Measurements from ENCODE around the gene EVA1A. TPM values are rescaled to one million over a fixed set of nuclear protein-coding genes. Genes with fewer than 3 reads are reported as not detected.

EVA1A gene
- total and polyA plus RNA-seq, 7 donors, result 0.51 to 2.5 (median 0.83) TPM

GRCh38 chr2:75551434-75551833, 9.3 kb downstream of the EVA1A start:
- peaks cover 0 to 2% (median 0%) of the 10 kb centered on the region in 3 donors for H3K27me3 ChIP-seq (ENCODE audit: insufficient read depth in 3 of 3, low read length in 2 of 3)
- no peaks in the 10 kb centered on the region for H3K36me3 ChIP-seq (ENCODE audit: insufficient read depth in 1 of 2, low read depth in 1 of 2)
- WGBS, 3 donors, result 91 to 98% (median 91%) methylated on average over 3 of the region's 3 CpGs
- no peak overlapping the region for H3K27ac ChIP-seq
- no peaks in the 10 kb centered on the region for H3K9me3 ChIP-seq
- DNase-seq, result no peak
- H3K4me3 ChIP-seq, result no peak overlapping the region
- intact Hi-C loops (cut with DNase I), result no loop called here
- TF ChIP-seq, protein P1, sequence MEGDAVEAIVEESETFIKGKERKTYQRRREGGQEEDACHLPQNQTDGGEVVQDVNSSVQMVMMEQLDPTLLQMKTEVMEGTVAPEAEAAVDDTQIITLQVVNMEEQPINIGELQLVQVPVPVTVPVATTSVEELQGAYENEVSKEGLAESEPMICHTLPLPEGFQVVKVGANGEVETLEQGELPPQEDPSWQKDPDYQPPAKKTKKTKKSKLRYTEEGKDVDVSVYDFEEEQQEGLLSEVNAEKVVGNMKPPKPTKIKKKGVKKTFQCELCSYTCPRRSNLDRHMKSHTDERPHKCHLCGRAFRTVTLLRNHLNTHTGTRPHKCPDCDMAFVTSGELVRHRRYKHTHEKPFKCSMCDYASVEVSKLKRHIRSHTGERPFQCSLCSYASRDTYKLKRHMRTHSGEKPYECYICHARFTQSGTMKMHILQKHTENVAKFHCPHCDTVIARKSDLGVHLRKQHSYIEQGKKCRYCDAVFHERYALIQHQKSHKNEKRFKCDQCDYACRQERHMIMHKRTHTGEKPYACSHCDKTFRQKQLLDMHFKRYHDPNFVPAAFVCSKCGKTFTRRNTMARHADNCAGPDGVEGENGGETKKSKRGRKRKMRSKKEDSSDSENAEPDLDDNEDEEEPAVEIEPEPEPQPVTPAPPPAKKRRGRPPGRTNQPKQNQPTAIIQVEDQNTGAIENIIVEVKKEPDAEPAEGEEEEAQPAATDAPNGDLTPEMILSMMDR (IDR thresholded peaks at IDR 0.05), result no peak
- no peaks in the 10 kb centered on the region for H3K4me1 ChIP-seq
- no peak for ATAC-seq

GRCh38 chr2:75549401-75550253, 11.1 kb downstream of the EVA1A start:
- Histone ChIP-seq H3K27me3 (ENCODE audit: insufficient read depth in 3 of 3, low read length in 2 of 3) (peaks cover 0 to 2% (median 0%) of the 10 kb centered on the region in 3 donors), H3K9me3 (no peaks in the 10 kb centered on the region), H3K4me3 (no peak overlapping the region), H3K4me1 (no peaks in the 10 kb centered on the region), H3K36me3 (ENCODE audit: insufficient read depth in 1 of 2, low read depth in 1 of 2) (no peaks in the 10 kb centered on the region), H3K27ac (no peak overlapping the region)
- 77 to 97% (median 82%) methylated on average over 2 of the region's 2 CpGs for WGBS, 3 donors
- intact Hi-C loops (cut with DNase I), result no loop called here
- ATAC-seq (no peak), DNase-seq (no peak)
- TF ChIP-seq, protein P1 (IDR thresholded peaks at IDR 0.05), result no peak

DNA sequence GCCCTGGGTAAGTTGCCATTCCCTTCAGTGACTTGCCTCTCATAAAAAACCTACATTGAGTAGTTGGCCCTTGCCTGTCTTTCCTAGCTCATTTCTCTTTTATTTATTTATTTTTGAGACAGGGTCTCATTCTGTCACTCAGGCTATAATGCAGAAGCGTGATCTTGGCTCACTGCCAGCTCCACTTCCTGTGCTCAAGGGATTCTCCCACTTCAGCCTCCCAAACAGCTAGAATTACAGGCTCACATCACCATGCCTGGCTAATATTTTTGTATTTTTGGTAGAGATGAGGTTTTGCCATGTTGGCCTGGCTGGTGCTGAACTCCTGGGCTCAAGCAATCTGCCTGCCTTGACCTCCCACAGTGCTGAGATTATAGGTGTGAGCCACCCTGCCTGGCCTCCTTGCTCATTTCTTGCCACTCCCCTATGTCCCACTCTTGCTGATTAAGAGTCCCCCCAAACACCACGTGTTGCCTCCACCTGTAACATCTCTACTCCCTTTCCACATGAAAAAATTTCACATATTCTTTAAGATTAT, 12.6 kb downstream of the EVA1A start:
- no peak overlapping the region for H3K27ac ChIP-seq
- no peaks in the 10 kb centered on the region for H3K27me3 ChIP-seq (ENCODE audit: insufficient read depth in 3 of 3, low read length in 2 of 3)
- TF ChIP-seq, protein P1 (IDR thresholded peaks at IDR 0.05), result no peak
- ATAC-seq, result no peak
- no peaks in the 10 kb centered on the region for H3K9me3 ChIP-seq
- H3K4me3 ChIP-seq, result no peak overlapping the region
- 27 to 42% (median 33%) methylated on average over 2 of the region's 2 CpGs for WGBS, 3 donors
- intact Hi-C loops (cut with DNase I), result no loop called here
- no peaks in the 10 kb centered on the region for H3K36me3 ChIP-seq (ENCODE audit: insufficient read depth in 1 of 2, low read depth in 1 of 2)
- no peak for DNase-seq
- H3K4me1 ChIP-seq, result no peaks in the 10 kb centered on the region

DNA sequence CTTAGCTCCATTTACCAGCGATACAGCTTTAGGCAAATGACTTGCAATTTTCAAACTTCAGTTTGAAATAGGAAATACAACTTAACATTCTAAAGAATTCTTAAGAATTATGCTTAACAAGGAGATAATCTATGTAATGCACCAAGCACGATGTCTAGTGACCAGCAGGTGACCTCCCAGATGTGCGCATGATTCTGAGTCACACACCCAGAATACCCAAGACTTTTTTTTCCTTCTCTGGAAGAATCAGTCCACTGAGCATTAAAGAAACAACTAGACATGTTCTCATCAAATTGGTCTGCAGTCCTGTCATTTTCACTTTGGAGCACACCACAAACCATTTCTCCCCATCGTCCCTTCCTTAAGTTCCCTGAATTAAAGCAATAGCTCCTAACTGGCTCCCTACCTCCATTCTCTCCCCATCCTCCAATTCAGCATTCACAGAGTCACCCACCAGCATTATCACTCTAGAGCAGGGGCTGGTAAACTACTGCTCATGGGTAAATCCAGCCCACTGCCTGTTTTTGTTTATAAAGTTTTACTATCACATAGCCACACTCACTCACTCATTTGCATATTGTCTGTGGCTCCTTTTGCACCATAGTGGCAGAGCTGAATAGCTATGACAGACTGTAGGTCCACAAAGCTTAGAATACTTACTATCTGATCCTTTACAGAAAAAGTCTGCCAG, 13.2 kb downstream of the EVA1A start:
- Histone ChIP-seq H3K4me3 (no peak overlapping the region), H3K27me3 (ENCODE audit: insufficient read depth in 3 of 3, low read length in 2 of 3) (no peaks in the 10 kb centered on the region), H3K4me1 (no peaks in the 10 kb centered on the region), H3K9me3 (no peaks in the 10 kb centered on the region), H3K27ac (no peak overlapping the region), H3K36me3 (ENCODE audit: insufficient read depth in 1 of 2, low read depth in 1 of 2) (no peaks in the 10 kb centered on the region)
- DNase-seq (no peak), ATAC-seq (no peak)
- 75 to 83% (median 75%) methylated on average over 4 of the region's 4 CpGs for WGBS, 3 donors
- TF ChIP-seq, protein P1 (IDR thresholded peaks at IDR 0.05), result no peak
- intact Hi-C loops (cut with DNase I), result no loop called here

Measured in psoas muscle (tissue), 8 donors.